Osteoblast (primary cell): ENCODE results near the gene UBL7. TPM values are rescaled to one million over a fixed set of nuclear protein-coding genes. Genes with fewer than 3 reads are reported as not detected.

ENCODE experiments used
- DNase-seq: peaks from one replicate; pipeline ENCODE4 v3.0.0; 2011; ENCODE audit warnings: low spot score, mixed read lengths; ENCODE audit not compliant: insufficient read length; ENCODE audit errors: missing footprints
- H2AFZ ChIP-seq: 2 replicates; pipeline ENCODE4 v1.6.0; 2011; ENCODE audit warnings: mild to moderate bottlenecking, low read length
- H3K27ac ChIP-seq: 2 replicates; pipeline ENCODE4 v1.5.1; 2011; ENCODE audit warnings: mild to moderate bottlenecking, low read depth, low read length, moderate library complexity
- H3K27me3 ChIP-seq: 2 replicates; pipeline ENCODE4 v1.6.0; 2012; ENCODE audit warnings: mild to moderate bottlenecking, control low read depth, inconsistent platforms, low read length, moderate library complexity; ENCODE audit not compliant: insufficient read depth
- H3K36me3 ChIP-seq: 2 replicates; pipeline ENCODE4 v1.5.1; 2011; ENCODE audit warnings: mild to moderate bottlenecking, low read length, control low read depth, moderate library complexity; ENCODE audit not compliant: insufficient read depth
- H3K4me1 ChIP-seq: 2 replicates; pipeline ENCODE4 v1.5.1; 2011; ENCODE audit warnings: mild to moderate bottlenecking, low read length, control low read depth, moderate library complexity; ENCODE audit not compliant: insufficient read depth
- H3K4me2 ChIP-seq: 2 replicates; pipeline ENCODE4 v1.6.0; 2011; ENCODE audit warnings: mild to moderate bottlenecking, low read length; ENCODE audit not compliant: insufficient read depth
- H3K4me3 ChIP-seq: fragments of 200-600 bp; sonication (generic); 3 replicates; pipeline ENCODE4 v1.5.1; 2012; ENCODE audit warnings: mild to moderate bottlenecking, low read length, inconsistent platforms; ENCODE audit not compliant: insufficient read depth
- H3K79me2 ChIP-seq: 2 replicates; pipeline ENCODE4 v1.6.0; 2012; ENCODE audit warnings: mild to moderate bottlenecking, low read length, control low read depth, inconsistent platforms; ENCODE audit not compliant: insufficient read depth
- H3K9me3 ChIP-seq: 2 replicates; pipeline ENCODE4 v1.5.1; 2011; ENCODE audit warnings: low read depth, low read length, control low read depth
- H4K20me1 ChIP-seq: 2 replicates; pipeline ENCODE4 v1.6.0; 2012; ENCODE audit warnings: mild to moderate bottlenecking, low read length, control low read depth; ENCODE audit not compliant: insufficient read depth
- total RNA-seq: library from RNA; depleted of rRNA; stranded (reverse); fragments of >200 nt; gene quantifications from 2 replicates; pipeline ENCODE4 v1.2.3, GENCODE V29; 2012
- TF ChIP-seq, protein P1 (sequence below): IDR thresholded peaks from 2 replicates; pipeline ENCODE4 v1.5.1; 2011; ENCODE audit warnings: mild to moderate bottlenecking, low read depth, low read length, moderate library complexity; ENCODE audit errors: extremely low read depth

The UBL7 gene
- total RNA-seq, 1 donor: 39.8 TPM

DNA sequence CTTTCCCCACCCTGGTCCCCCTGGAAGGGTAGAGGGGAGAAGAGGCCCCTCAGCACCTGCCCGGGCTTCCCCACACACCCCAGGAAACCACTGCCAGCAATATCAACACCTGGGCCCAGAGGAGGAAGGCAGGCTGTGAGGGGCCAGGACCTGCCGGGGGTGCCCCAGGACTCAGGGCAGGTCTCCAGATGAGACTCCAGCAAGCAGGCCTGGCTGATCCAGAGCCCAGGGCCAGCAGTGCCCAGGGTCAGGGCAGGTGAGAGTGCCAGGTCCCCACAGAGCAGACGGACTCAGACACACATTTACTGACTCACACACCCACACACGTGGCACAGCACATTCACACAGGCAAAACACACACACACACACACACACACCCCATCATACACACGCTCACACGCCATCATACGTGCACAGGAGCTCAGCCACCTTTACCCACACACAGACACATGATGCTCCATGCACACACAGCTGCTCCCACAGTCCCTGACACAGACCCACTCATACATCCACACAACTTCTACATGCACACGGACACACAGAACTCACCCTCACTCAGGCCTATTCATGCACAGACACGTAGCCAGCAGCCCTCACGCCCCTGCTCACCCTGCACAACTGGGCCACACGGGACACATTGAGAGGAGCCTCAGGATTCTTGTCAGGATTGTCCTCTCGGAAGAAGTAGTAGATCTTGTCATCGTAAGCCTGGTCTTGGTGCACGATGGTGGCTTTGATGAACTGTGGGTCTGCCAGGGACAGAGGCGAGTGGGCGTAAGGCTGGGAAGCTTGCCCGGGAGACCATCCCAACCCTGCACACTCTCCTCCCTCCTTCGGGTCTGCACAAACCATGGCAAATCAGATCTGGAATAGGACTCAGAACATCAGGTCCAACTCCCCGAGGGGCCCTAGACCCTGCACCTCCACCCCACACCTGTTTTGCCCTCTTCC is 44.7 kb downstream of the UBL7 start:
- Histone ChIP-seq H3K79me2 (peaks cover 90% of the 10 kb centered on the region), H4K20me1 (peaks cover 37% of the 10 kb centered on the region), H3K9me3 (no peaks in the 10 kb centered on the region), H3K27me3 (no peaks in the 10 kb centered on the region), H3K4me1 (peaks cover 67% of the 10 kb centered on the region), H3K27ac (peak overlapping the region; percentile 75), H3K4me2 (peak overlapping the region; percentile 12), H3K36me3 (peaks cover 68% of the 10 kb centered on the region), H2AFZ (no peak overlapping the region), H3K4me3 (peak overlapping the region; percentile 17)
- peak; percentile 82 for DNase-seq
- TF ChIP-seq, protein P1, sequence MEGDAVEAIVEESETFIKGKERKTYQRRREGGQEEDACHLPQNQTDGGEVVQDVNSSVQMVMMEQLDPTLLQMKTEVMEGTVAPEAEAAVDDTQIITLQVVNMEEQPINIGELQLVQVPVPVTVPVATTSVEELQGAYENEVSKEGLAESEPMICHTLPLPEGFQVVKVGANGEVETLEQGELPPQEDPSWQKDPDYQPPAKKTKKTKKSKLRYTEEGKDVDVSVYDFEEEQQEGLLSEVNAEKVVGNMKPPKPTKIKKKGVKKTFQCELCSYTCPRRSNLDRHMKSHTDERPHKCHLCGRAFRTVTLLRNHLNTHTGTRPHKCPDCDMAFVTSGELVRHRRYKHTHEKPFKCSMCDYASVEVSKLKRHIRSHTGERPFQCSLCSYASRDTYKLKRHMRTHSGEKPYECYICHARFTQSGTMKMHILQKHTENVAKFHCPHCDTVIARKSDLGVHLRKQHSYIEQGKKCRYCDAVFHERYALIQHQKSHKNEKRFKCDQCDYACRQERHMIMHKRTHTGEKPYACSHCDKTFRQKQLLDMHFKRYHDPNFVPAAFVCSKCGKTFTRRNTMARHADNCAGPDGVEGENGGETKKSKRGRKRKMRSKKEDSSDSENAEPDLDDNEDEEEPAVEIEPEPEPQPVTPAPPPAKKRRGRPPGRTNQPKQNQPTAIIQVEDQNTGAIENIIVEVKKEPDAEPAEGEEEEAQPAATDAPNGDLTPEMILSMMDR: no peak

DNA sequence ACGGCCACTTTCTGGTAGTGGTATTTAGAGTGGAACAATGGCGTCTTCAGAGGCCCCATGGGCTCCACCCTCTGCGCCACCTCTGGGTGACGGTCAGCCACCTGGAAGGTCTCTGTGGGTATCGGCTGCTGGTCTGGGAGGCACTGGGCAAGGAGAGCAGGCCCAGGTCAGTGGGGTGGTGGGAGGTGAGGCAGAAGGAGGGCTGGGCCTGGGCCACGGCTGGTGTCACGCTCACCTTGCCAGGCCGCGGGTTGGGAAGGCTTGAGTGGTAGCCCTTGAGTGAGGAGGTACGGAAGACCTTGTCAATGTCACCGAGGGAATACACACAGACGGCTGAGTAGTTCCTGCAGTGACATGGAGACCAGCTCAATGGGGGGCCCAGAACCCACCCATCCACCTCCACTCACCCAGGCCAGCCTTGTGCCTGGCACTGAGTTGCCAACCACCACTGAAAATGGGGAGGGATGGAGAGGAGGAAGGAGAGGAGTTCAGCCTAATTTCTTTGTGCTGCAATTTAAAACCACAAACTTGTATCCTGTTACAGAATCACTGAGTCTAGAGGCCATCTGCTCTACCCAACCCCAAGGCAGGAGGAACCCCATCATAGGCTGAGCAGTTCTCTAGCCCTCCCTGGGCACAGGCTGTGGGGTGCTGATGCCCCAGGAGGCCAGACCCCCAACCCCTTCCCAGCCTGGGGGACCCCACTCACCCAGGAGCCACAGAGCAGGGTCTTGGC is 46.2 kb downstream of the UBL7 start:
- TF ChIP-seq, protein P1: no peak
- Histone ChIP-seq H3K4me2 (no peak overlapping the region), H3K27me3 (no peaks in the 10 kb centered on the region), H2AFZ (no peak overlapping the region), H3K27ac (peak overlapping the region; percentile 46), H3K9me3 (no peaks in the 10 kb centered on the region), H4K20me1 (peaks cover 24% of the 10 kb centered on the region), H3K36me3 (peaks cover 80% of the 10 kb centered on the region), H3K4me1 (peaks cover 52% of the 10 kb centered on the region), H3K79me2 (peaks cover 75% of the 10 kb centered on the region), H3K4me3 (no peak overlapping the region)
- DNase-seq: peak; percentile 78

DNA sequence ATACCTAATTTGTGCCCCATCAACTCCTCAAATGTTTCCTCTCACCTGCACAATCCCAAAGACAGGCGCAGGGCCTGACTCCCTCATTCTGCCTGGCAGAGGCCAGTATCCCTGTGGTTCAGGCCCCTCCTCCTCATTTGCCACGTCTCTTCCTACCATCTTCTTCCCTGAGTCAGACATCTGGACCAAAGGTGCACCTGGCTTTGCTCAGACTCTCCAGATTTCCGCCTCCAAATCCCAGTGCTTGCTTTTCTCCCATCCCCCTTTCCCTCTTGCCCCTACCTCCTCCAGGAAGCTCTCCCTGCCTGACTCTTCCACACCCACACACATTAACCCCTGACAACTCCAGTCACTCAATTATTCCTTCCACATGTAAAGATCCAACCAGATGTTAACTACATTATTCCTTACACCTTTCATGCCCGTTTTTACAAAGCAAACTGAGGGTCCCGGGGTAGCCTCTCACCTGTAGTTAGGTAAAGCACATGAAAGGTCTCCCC is 46.8 kb downstream of the UBL7 start:
- no peaks in the 10 kb centered on the region for H3K9me3 ChIP-seq
- peaks cover 80% of the 10 kb centered on the region for H3K36me3 ChIP-seq
- H3K4me2 ChIP-seq: no peak overlapping the region
- peaks cover 24% of the 10 kb centered on the region for H4K20me1 ChIP-seq
- no peak overlapping the region for H2AFZ ChIP-seq
- H3K4me3 ChIP-seq: no peak overlapping the region
- H3K79me2 ChIP-seq: peaks cover 69% of the 10 kb centered on the region
- H3K4me1 ChIP-seq: peaks cover 48% of the 10 kb centered on the region
- peak overlapping the region; percentile 46 for H3K27ac ChIP-seq
- DNase-seq: no peak
- H3K27me3 ChIP-seq: no peaks in the 10 kb centered on the region
- TF ChIP-seq, protein P1: no peak
